HG02571 (cell line): Measurements from ENCODE around the gene SATL1.
"Not testable (repeated sequence)": the region's sequence is repeated elsewhere in the genome, so short reads cannot be mapped to it uniquely, and the experiment has no call there.

Experiments used
- ATAC-seq: cut with Tn5 transposase; IDR thresholded peaks from one replicate; pipeline ENCODE4 v1.9.1; 2021; ENCODE audit warnings: mild to moderate bottlenecking, moderate library complexity; ENCODE audit not compliant: unreplicated experiment

The SATL1 gene

DNA sequence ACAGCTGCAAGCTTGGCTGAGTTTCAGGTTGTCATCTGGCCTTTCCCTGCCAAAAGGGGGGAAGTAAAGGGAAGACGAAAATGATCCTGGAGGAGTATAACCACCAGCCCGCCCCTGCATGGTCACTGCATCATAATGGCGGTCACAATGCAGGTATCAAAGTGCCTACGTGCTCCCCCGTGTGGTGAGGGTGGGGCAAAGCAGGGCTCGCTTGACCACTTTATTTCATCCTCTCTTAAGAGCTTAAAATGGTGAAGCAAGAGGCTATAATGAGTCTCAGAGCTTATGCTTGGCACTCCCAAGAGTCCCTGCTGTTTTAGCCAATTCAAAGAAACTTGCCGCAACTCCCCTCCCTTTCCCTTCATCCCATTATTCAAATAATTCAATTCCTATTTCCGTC is 134.3 kb downstream of the SATL1 start:
- ATAC-seq = no peak

DNA sequence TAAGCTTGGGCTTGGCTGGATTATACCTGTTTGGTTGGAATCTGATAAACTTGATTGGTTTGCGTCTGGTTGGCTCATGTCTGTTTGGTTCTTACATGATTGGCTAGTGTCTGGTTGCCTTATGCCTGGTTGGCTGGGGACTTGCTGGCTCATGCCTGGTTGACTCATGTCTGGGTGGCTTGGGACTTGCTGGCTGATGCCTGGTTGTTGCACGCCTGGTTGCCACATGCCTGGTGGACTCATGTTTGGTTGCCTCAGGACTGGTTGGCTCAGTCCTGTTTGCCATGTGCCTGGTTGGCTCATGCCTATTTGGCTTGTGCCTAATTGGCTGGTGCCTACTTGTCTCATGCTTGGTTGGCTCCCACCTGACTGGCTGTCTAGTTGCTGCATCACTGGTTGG is 135.4 kb downstream of the SATL1 start:
- no peak for ATAC-seq

DNA sequence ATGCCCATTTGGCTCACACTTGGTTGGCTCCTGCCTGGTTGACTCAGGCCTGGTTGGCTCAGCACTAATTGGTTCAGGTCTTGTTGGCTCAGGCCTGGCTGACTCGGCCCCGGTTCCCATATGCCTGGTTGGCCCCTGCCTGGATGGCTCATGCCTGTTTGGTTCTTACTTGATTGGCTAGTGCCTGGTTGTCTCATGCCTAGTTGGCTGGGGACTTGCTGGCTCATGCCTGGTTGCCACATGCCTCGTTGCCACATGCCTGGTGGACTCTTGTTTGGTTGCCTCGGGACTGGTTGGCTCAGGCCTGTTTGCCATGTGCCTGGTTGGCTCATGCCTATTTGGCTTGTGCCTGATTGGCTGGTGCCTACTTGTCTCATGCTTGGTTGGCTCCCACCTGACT is 136.2 kb downstream of the SATL1 start:
- ATAC-seq = no peak

DNA sequence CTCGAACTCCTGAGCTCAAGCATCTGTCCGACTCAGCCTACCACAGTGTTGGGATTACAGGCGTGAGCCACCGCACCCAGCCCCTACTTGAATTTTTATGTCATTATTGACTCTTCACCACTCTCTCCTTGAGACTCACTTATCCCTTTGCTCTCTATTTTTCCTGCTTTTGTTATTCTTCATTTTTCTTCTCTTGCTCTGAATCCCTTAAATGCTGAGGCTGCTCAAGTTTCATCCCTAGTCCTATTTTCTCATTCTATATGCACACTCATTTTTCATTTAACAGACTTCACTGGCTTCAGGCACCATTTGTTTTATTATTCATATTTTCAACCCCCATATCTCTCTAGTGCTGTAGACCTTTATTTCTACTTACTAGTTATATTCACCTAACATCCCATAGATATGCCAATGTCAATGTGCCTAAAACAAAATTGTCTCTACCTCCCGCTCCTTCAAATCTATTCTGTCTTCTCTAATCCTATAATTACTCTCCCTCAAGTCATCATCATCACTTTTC is 154.2 kb downstream of the SATL1 start:
- no peak for ATAC-seq

GRCh38 chrX:85084770-85085393 is 158.7 kb downstream of the SATL1 start:
- ATAC-seq = no peak

DNA sequence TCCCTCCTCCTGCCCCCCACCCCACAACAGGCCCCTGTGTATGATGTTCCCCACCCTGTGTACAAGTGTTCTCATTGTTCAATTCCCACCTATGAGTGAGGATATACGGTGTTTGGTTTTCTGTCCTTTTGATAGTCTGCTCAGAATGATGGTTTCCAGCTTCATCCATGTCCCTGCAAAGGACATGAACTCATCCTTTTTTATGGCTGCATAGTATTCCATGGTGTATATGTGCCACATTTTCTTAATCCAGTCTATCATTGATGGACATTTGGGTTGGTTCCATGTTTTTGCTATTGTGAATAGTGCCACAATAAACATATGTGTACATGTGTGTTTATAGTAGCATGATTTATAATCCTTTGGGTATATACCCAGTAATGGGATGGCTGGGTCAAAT is 166.3 kb downstream of the SATL1 start:
- not testable (repeated sequence) for ATAC-seq

DNA sequence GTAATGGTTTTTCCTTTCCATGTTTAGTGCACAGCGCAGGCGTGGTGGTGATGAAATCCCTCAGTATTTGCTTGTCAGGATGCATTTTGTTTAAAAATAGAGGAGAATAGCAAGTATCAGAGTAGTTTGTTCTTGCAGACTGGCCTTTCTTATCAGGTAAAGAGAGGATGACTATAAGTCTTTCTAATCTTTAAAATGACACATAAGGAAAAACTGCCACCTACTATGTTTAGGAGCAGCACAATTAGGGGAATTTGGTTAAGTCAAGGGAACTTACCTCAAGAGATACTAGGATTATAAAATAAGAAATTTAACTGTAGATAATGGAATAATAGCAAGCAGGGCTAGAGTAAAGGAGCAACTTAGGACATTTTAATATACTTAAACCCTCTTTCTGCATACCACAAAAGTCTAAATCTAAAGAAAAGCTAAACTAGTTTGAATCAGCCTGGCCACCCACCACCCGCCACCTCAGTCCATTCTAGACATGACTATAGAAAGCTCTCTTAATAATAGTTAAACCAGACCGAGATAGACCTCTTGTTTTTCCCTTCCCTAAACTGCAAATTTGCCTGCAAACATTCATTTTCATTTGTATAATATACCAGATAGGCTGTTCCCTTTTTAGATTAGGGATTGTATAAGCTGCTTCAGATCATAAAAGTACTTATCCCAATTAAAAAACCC is 177.9 kb downstream of the SATL1 start:
- ATAC-seq = peak; percentile 82

- ATAC-seq = no peak
Observed at GRCh38 chrX:85052636-85053343, 190.8 kb downstream of the SATL1 start.

DNA sequence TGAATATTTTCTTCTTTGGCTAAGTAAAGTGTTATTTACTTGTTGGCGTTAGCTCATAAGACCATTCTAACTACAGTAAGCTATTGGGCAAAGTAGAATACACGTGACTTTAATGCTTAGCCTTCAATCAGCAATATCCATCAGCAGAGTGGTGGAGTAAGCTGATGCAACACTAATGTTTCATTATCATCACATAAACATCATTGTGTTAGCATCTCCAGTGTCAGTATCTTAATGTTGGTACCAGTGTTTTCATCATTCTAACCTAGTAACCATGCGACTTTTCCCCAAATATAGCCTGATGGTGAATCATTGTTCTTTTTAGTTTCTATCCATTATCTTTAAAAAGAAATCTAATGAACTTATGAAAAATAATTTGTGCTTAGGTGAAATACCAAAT is 191.4 kb downstream of the SATL1 start:
- ATAC-seq = no peak

- no peak for ATAC-seq
Observed at GRCh38 chrX:85051627-85052026, 192.0 kb downstream of the SATL1 start.
